ENCODE data around the gene CT45A7.
"Not testable (repeated sequence)": the region's sequence is repeated elsewhere in the genome, so short reads cannot be mapped to it uniquely, and the experiment has no call there.

Gene CT45A7, protein sequence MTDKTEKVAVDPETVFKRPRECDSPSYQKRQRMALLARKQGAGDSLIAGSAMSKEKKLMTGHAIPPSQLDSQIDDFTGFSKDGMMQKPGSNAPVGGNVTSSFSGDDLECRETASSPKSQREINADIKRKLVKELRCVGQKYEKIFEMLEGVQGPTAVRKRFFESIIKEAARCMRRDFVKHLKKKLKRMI

DNA sequence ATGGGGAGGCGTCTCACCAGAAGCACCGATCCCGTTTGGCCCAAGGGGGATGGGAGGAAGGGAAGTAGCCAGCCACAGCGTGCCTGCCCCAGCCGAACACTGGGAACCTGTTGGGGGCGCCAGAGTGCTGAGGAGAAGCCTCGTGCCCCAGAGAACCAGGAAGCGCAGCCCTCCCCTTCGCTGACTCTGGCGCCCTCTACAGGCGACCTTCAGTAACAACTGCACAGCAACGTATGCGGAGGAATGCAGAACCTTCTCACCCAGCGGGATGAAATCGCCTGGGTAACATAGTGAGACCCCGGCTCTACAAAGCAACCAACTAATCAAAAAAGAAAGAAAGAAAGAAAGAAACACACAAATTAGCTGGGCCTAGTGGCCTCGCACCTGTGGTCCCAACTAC lies at the start of gene CT45A7:
CT45A7 (minus strand) TSS at position 101 of the 400 bp plus-strand sequence. CDS start 3,747 bp downstream, outside the sequence.
- not testable (repeated sequence) for FAIRE-seq

DNA sequence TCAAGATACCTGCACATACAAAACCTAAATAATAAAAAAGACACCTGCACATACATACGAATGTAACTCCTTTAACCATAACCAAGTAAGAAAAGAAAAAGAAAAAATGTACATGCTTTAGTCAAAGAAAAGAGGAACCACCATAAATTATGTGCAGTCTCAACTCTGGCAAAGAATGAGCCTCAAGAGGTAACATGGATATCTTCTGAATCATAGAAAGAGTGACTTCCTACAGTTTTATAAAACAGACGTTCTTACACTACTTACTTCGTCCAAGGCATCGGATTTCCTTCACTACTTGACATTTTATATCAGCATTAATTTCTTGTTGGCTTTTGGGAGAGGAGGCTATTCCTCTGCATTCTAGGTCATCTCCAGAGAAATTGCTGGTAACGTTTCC lies 45.7 kb upstream of the CT45A7 start:
- FAIRE-seq, result not testable (repeated sequence)

DNA sequence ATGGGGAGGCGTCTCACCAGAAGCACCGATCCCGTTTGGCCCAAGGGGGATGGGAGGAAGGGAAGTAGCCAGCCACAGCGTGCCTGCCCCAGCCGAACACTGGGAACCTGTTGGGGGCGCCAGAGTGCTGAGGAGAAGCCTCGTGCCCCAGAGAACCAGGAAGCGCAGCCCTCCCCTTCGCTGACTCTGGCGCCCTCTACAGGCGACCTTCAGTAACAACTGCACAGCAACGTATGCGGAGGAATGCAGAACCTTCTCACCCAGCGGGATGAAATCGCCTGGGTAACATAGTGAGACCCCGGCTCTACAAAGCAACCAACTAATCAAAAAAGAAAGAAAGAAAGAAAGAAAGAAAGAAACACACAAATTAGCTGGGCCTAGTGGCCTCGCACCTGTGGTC lies 34.6 kb upstream of the CT45A7 start, which contains the start of gene CT45A9:
CT45A9 (minus strand) TSS at position 101 of the 400 bp plus-strand sequence. CDS start 3,751 bp downstream, outside the sequence.
- FAIRE-seq, result not testable (repeated sequence)

DNA sequence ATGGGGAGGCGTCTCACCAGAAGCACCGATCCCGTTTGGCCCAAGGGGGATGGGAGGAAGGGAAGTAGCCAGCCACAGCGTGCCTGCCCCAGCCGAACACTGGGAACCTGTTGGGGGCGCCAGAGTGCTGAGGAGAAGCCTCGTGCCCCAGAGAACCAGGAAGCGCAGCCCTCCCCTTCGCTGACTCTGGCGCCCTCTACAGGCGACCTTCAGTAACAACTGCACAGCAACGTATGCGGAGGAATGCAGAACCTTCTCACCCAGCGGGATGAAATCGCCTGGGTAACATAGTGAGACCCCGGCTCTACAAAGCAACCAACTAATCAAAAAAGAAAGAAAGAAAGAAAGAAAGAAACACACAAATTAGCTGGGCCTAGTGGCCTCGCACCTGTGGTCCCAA lies 17.4 kb upstream of the CT45A7 start, which contains the start of gene CT45A8:
CT45A8 (minus strand) TSS at position 101 of the 400 bp plus-strand sequence. CDS start 3,755 bp downstream, outside the sequence.
- not testable (repeated sequence) for FAIRE-seq

DNA sequence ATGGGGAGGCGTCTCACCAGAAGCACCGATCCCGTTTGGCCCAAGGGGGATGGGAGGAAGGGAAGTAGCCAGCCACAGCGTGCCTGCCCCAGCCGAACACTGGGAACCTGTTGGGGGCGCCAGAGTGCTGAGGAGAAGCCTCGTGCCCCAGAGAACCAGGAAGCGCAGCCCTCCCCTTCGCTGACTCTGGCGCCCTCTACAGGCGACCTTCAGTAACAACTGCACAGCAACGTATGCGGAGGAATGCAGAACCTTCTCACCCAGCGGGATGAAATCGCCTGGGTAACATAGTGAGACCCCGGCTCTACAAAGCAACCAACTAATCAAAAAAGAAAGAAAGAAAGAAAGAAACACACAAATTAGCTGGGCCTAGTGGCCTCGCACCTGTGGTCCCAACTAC lies 17.2 kb downstream of the CT45A7 start, which contains the start of gene CT45A2:
CT45A2 (minus strand) TSS at position 101 of the 400 bp plus-strand sequence. CDS start 3,747 bp downstream, outside the sequence.
- FAIRE-seq, result not testable (repeated sequence)

DNA sequence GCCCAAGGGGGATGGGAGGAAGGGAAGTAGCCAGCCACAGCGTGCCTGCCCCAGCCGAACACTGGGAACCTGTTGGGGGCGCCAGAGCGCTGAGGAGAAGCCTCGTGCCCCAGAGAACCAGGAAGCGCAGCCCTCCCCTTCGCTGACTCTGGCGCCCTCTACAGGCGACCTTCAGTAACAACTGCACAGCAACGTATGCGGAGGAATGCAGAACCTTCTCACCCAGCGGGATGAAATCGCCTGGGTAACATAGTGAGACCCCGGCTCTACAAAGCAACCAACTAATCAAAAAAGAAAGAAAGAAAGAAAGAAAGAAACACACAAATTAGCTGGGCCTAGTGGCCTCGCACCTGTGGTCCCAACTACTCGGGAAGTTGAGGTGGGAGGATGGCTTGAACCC lies 34.4 kb downstream of the CT45A7 start, which contains the start of gene CT45A6:
CT45A6 (minus strand) TSS at position 101 of the 400 bp plus-strand sequence. CDS start 3,794 bp downstream, outside the sequence.
- FAIRE-seq, result not testable (repeated sequence)

DNA sequence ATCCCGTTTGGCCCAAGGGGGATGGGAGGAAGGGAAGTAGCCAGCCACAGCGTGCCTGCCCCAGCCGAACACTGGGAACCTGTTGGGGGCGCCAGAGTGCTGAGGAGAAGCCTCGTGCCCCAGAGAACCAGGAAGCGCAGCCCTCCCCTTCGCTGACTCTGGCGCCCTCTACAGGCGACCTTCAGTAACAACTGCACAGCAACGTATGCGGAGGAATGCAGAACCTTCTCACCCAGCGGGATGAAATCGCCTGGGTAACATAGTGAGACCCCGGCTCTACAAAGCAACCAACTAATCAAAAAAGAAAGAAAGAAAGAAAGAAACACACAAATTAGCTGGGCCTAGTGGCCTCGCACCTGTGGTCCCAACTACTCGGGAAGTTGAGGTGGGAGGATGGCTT lies 51.7 kb downstream of the CT45A7 start, which contains the start of gene CT45A5:
CT45A5 (minus strand) TSS at position 101 of the 400 bp plus-strand sequence. CDS start 3,774 bp downstream, outside the sequence.
- FAIRE-seq, result not testable (repeated sequence)

Data from endometrium (tissue), 2 donors.